ENCODE data around the gene DUSP14. TPM values are rescaled to one million over a fixed set of nuclear protein-coding genes. Genes with fewer than 3 reads are reported as not detected.
A peak's percentile ranks its signal among the peaks of the same experiment; 100 is the strongest.

DUSP14 gene
- total RNA-seq, 1 experiment from 2014 or later = 56.2 TPM

DNA sequence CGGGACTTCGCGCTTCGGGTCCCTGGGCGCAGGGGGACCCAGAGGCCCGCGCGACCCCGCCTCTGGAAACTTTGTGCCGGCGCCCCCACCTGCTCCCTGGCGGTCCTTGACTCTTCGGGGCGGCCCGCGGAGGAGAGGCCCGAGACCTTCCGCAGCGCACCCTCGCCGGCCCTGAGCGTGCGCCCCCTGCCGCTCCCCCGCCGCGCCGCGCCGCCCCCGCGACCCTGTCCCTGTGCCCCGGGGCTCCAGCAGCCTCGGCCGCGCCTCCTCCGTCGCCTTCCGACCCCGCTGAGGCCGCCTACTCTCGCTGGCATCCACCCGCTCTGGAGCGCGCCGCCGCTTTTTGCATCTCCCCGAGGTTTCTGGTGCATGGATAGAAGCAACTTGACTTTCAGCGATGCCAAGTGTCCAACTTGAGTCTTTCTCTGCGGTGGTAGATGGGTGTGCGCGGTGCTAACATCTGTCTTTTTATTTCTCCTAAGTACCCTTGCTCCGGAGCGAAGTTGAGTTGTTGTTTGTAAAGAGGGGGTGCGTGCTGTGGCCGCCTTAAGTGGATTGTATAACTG lies 414 bp downstream of the DUSP14 start:
- H3K9ac ChIP-seq (ENCODE audit: low read length) = peak overlapping the region; percentile 74
- H3F3A ChIP-seq (ENCODE audit: low read length, unreplicated experiment) = no peaks in the 10 kb centered on the region
- no peaks in the 10 kb centered on the region for H3K36me3 ChIP-seq (ENCODE audit: low read depth, low read length)
- CTCF ChIA-PET = interaction anchor here (0.5 kb wide), 1 partner anchor 9 kb away, joined by 3 read pairs; no protein-coding TSS in a partner anchor
- intact Hi-C loops (cut with micrococcal nuclease) = no loop called here
- ATAC-seq = peak; percentile 9
- TF ChIP-seq EZH2 (IDR thresholded peaks at IDR 0.05; ENCODE audit: low read length, unreplicated experiment) (no peak), EZH2phosphoT487 (IDR thresholded peaks at IDR 0.05; ENCODE audit: borderline replicate concordance, low read length) (no peak)
- TF ChIP-seq, protein P1, sequence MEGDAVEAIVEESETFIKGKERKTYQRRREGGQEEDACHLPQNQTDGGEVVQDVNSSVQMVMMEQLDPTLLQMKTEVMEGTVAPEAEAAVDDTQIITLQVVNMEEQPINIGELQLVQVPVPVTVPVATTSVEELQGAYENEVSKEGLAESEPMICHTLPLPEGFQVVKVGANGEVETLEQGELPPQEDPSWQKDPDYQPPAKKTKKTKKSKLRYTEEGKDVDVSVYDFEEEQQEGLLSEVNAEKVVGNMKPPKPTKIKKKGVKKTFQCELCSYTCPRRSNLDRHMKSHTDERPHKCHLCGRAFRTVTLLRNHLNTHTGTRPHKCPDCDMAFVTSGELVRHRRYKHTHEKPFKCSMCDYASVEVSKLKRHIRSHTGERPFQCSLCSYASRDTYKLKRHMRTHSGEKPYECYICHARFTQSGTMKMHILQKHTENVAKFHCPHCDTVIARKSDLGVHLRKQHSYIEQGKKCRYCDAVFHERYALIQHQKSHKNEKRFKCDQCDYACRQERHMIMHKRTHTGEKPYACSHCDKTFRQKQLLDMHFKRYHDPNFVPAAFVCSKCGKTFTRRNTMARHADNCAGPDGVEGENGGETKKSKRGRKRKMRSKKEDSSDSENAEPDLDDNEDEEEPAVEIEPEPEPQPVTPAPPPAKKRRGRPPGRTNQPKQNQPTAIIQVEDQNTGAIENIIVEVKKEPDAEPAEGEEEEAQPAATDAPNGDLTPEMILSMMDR (conservative IDR thresholded peaks at IDR 0.05; ENCODE audit: low read depth, low read length) = peak; percentile 20; the same call in 1 of the 2 replicates
- POLR2A ChIA-PET (ENCODE audit: unreplicated experiment) = interaction anchor here (0.7 kb wide), 1 partner anchor 14 kb away, joined by 3 read pairs; no protein-coding TSS in a partner anchor
- peaks cover 48% of the 10 kb centered on the region for H3K4me1 ChIP-seq (ENCODE audit: insufficient read depth, low read length)
- H3K9me3 ChIP-seq (ENCODE audit: low read length) = no peaks in the 10 kb centered on the region
- no peaks in the 10 kb centered on the region for H3K9me2 ChIP-seq (replicated peaks; ENCODE audit: low read length)
- peak overlapping the region; percentile 85 for H3K4me3 ChIP-seq (ENCODE audit: low read length)
- peaks cover 16% of the 10 kb centered on the region for H4K20me1 ChIP-seq (ENCODE audit: low read length)
- H2AFZ ChIP-seq (ENCODE audit: low read length) = 0 out of 2 replicates have a peak overlapping the region, but pooled peaks have one; percentile 30
- peak overlapping the region; percentile 91 for H3K27ac ChIP-seq (ENCODE audit: low read length)
- H3K4me2 ChIP-seq (ENCODE audit: low read length) = peak overlapping the region; percentile 94
- DNase-seq = peak; percentile 38
- H3K27me3 ChIP-seq (ENCODE audit: low read length) = no peaks in the 10 kb centered on the region
- H3K79me2 ChIP-seq (ENCODE audit: low read length) = peaks cover 52% of the 10 kb centered on the region
- no TSS peak for BruUV-seq (replicated peaks)

DNA sequence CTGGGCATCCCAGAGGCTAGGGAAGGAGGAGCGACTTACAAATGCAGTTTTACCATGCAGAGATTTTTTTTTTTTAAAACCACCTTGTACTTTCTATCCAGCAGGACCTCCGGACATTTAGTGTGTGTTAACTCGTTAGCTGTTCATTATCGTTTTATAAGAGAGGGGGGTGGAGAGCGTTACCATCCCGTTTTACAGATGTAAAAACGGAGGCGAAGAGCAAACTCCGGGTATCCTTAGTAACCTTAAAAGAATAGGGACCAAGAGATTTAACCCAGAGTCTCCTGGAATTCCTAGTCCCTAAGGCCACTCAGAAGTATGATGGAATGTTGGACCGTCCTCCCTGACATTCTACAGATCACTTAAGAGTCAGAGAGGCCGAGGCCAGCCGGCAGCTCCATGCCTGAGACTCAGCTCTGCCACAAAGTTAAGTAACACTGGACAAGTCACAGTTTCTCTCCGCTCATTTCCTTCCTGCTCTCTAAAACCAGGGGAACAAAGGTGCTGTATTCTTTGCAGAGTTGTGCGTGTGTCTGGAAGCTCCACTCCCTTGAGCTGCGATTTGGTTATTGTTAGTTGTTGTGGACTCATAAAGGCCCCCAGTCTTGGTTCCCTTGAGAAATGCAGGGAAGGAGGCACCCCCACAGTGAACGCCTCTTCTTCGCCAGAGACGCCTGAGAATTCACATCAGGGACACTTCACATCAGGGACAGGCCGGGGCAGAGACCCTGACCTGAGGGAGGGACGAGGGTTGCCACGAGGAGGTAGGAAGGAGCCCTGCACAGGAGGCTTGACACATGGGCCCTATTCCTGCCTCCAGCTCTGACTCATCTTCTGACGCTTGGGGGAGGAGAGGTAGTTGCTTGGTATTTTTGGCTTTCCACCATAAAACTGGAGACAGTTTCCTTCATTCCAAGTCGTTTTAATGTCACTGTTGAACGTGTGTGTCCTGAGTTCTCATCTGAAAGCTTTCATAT lies 1.2 kb downstream of the DUSP14 start:
- Histone ChIP-seq H2AFZ (ENCODE audit: low read length) (peak overlapping the region; percentile 49; the same call in 1 of the 2 replicates), H3K9ac (ENCODE audit: low read length) (peak overlapping the region; percentile 74), H3K4me1 (ENCODE audit: insufficient read depth, low read length) (peaks cover 48% of the 10 kb centered on the region), H4K20me1 (ENCODE audit: low read length) (peaks cover 16% of the 10 kb centered on the region), H3K36me3 (ENCODE audit: low read depth, low read length) (no peaks in the 10 kb centered on the region), H3K4me3 (ENCODE audit: low read length) (peak overlapping the region; percentile 85), H3K27ac (ENCODE audit: low read length) (peak overlapping the region; percentile 91), H3K27me3 (ENCODE audit: low read length) (no peaks in the 10 kb centered on the region), H3F3A (ENCODE audit: low read length, unreplicated experiment) (no peaks in the 10 kb centered on the region), H3K9me2 (replicated peaks; ENCODE audit: low read length) (no peaks in the 10 kb centered on the region), H3K4me2 (ENCODE audit: low read length) (peak overlapping the region; percentile 94), H3K79me2 (ENCODE audit: low read length) (peaks cover 60% of the 10 kb centered on the region), H3K9me3 (ENCODE audit: low read length) (no peaks in the 10 kb centered on the region)
- ATAC-seq = peak; percentile 37
- peak; percentile 87 for DNase-seq
- TF ChIP-seq EZH2phosphoT487 (IDR thresholded peaks at IDR 0.05; ENCODE audit: borderline replicate concordance, low read length) (no peak), EZH2 (IDR thresholded peaks at IDR 0.05; ENCODE audit: low read length, unreplicated experiment) (no peak)
- TF ChIP-seq, protein P1 (conservative IDR thresholded peaks at IDR 0.05; ENCODE audit: low read depth, low read length) = no peak
- CTCF ChIA-PET = no interaction called here
- intact Hi-C loops (cut with micrococcal nuclease) = no loop called here
- TSS peak; percentile 45 for BruUV-seq (replicated peaks)
- POLR2A ChIA-PET (ENCODE audit: unreplicated experiment) = interaction anchor here (0.6 kb wide), 1 partner anchor 14 kb away, joined by 3 read pairs; no protein-coding TSS in a partner anchor

Measured in PC-3 (cell line).